Measurements from ENCODE around the gene PHACTR1. TPM values are rescaled to one million over a fixed set of nuclear protein-coding genes. Genes with fewer than 3 reads are reported as not detected.

Gene PHACTR1
- total RNA-seq, 2 experiments from 2014 or later: 1.3 to 2.3 TPM

- ChIA-PET POLR2A (no interaction called here), CTCF (no interaction called here)
- Mint-ChIP-seq H3K4me3 (no peak overlapping the region), H3K27ac (no peak overlapping the region), H3K9me3 (no peaks in the 10 kb centered on the region), H3K27me3 (peaks cover 22% of the 10 kb centered on the region), H3K36me3 (ENCODE audit: low read depth) (no peaks in the 10 kb centered on the region), H3K4me1 (ENCODE audit: low read depth) (no peaks in the 10 kb centered on the region)
- DNase-seq (no peak), ATAC-seq (ENCODE audit: poor library complexity) (no peak)
- no peak overlapping the region for H3K27ac ChIP-seq (ENCODE audit: low read depth in 1 of 2, low read length in 2 of 2)
- TF ChIP-seq CTCF (IDR thresholded peaks at IDR 0.05): no peak
- no peak overlapping the region for H3K4me3 ChIP-seq (ENCODE audit: low read length)
- intact Hi-C loops (cut with DNase I, micrococcal nuclease): no loop called here
- H3K9me3 ChIP-seq (ENCODE audit: control insufficient read depth in 1 of 2, insufficient read depth in 1 of 2, low read length in 2 of 2): no peaks in the 10 kb centered on the region
- H3K36me3 ChIP-seq (ENCODE audit: insufficient read depth, low read length): no peaks in the 10 kb centered on the region
- no peaks in the 10 kb centered on the region for H3K4me1 ChIP-seq (ENCODE audit: insufficient read depth, low read length)
- H3K27me3 ChIP-seq (ENCODE audit: control insufficient read depth in 1 of 2, insufficient read depth in 2 of 2, low read length in 2 of 2): no peaks in the 10 kb centered on the region
These were observed 84.6 kb downstream of the PHACTR1 start for GRCh38 chr6:12801141-12801540.

- CTCF ChIA-PET: no interaction called here
- no peak for DNase-seq
- H3K4me1 Mint-ChIP-seq (ENCODE audit: low read depth): no peaks in the 10 kb centered on the region
These were observed 85.9 kb downstream of the PHACTR1 start for GRCh38 chr6:12802440-12802839.

GRCh38 chr6:12803486-12803885 lies 86.9 kb downstream of the PHACTR1 start:
- Mint-ChIP-seq H3K27ac (no peak overlapping the region), H3K4me3 (no peak overlapping the region), H3K4me1 (ENCODE audit: low read depth) (no peaks in the 10 kb centered on the region), H3K9me3 (no peaks in the 10 kb centered on the region), H3K27me3 (peaks cover 10% of the 10 kb centered on the region), H3K36me3 (ENCODE audit: low read depth) (no peaks in the 10 kb centered on the region)
- Histone ChIP-seq H3K4me3 (ENCODE audit: low read length) (no peak overlapping the region), H3K4me1 (ENCODE audit: insufficient read depth, low read length) (no peaks in the 10 kb centered on the region), H3K27me3 (ENCODE audit: control insufficient read depth in 1 of 2, insufficient read depth in 2 of 2, low read length in 2 of 2) (peaks cover 0 to 4% of the 10 kb centered on the region in 2 experiments), H3K36me3 (ENCODE audit: insufficient read depth, low read length) (no peaks in the 10 kb centered on the region), H3K27ac (ENCODE audit: low read depth in 1 of 2, low read length in 2 of 2) (no peak overlapping the region), H3K9me3 (ENCODE audit: control insufficient read depth in 1 of 2, insufficient read depth in 1 of 2, low read length in 2 of 2) (no peaks in the 10 kb centered on the region)
- POLR2A ChIA-PET: no interaction called here
- TF ChIP-seq CTCF (IDR thresholded peaks at IDR 0.05): no peak
- DNase-seq (no peak), ATAC-seq (ENCODE audit: poor library complexity) (no peak)
- intact Hi-C loops (cut with DNase I, micrococcal nuclease): no loop called here
- CTCF ChIA-PET: no interaction called here

More at GRCh38 chr6:12802440-12802839, 85.9 kb downstream of the PHACTR1 start:
- POLR2A ChIA-PET: no interaction called here
- H3K27ac ChIP-seq (ENCODE audit: low read depth in 1 of 2, low read length in 2 of 2): no peak overlapping the region
- no peak for TF ChIP-seq CTCF (IDR thresholded peaks at IDR 0.05)
- intact Hi-C loops (cut with DNase I, micrococcal nuclease): no loop called here
- H3K4me3 Mint-ChIP-seq: no peak overlapping the region
- H3K4me3 ChIP-seq (ENCODE audit: low read length): no peak overlapping the region
- no peaks in the 10 kb centered on the region for H3K9me3 ChIP-seq (ENCODE audit: control insufficient read depth in 1 of 2, insufficient read depth in 1 of 2, low read length in 2 of 2)
- H3K4me1 ChIP-seq (ENCODE audit: insufficient read depth, low read length): no peaks in the 10 kb centered on the region
- peaks cover 10% of the 10 kb centered on the region for H3K27me3 Mint-ChIP-seq
- H3K36me3 ChIP-seq (ENCODE audit: insufficient read depth, low read length): no peaks in the 10 kb centered on the region
- H3K36me3 Mint-ChIP-seq (ENCODE audit: low read depth): no peaks in the 10 kb centered on the region
- no peak for ATAC-seq (ENCODE audit: poor library complexity)
- H3K9me3 Mint-ChIP-seq: no peaks in the 10 kb centered on the region
- no peak overlapping the region for H3K27ac Mint-ChIP-seq
- peaks cover 0 to 2% of the 10 kb centered on the region in 2 experiments for H3K27me3 ChIP-seq (ENCODE audit: control insufficient read depth in 1 of 2, insufficient read depth in 2 of 2, low read length in 2 of 2)

Measured in CD4-positive, alpha-beta T cell (primary cell).